H9 (cell line): Measurements from ENCODE around the gene ZNF407. TPM values are rescaled to one million over a fixed set of nuclear protein-coding genes. Genes with fewer than 3 reads are reported as not detected.

ENCODE experiments used
- DNase-seq: peaks from one replicate; pipeline ENCODE4 v3.0.0-alpha.2; 2017
- H2AFZ ChIP-seq: one replicate; pipeline ENCODE4 v1.6.1; 2013; ENCODE audit warnings: mild to moderate bottlenecking, low read length, control low read depth, moderate library complexity
- H2AK5ac ChIP-seq: 2 replicates; pipeline ENCODE4 v1.6.1; 2013; ENCODE audit warnings: low read length, control low read depth, mixed read lengths; ENCODE audit not compliant: insufficient read length
- H2BK120ac ChIP-seq: one replicate; pipeline ENCODE4 v1.6.1; 2013; ENCODE audit warnings: low read depth, mild to moderate bottlenecking, low read length, control low read depth, inconsistent platforms; ENCODE audit not compliant: poor library complexity, severe bottlenecking
- H2BK12ac ChIP-seq: 2 replicates; pipeline ENCODE4 v1.6.1; 2013; ENCODE audit warnings: low read length, control low read depth, mixed read lengths, low read depth; ENCODE audit not compliant: insufficient read length
- H2BK15ac ChIP-seq: 2 replicates; pipeline ENCODE4 v1.6.1; 2013; ENCODE audit warnings: low read depth, low read length, control low read depth
- H2BK20ac ChIP-seq: one replicate; pipeline ENCODE4 v1.6.1; 2013; ENCODE audit warnings: low read depth, mild to moderate bottlenecking, low read length, control low read depth, inconsistent platforms; ENCODE audit not compliant: poor library complexity, severe bottlenecking
- H2BK5ac ChIP-seq: 2 replicates; pipeline ENCODE4 v1.6.1; 2013; ENCODE audit warnings: low read length, control low read depth, mixed read lengths; ENCODE audit not compliant: insufficient read length
- H3K14ac ChIP-seq: 2 replicates; pipeline ENCODE4 v1.6.1; 2013; ENCODE audit warnings: low read length, control low read depth; ENCODE audit not compliant: insufficient read depth
- H3K18ac ChIP-seq: 2 replicates; pipeline ENCODE4 v1.6.1; 2013; ENCODE audit warnings: low read depth, mild to moderate bottlenecking, mixed read lengths, low read length, control low read depth; ENCODE audit not compliant: insufficient read length
- H3K23ac ChIP-seq: 2 replicates; pipeline ENCODE4 v1.6.1; 2013; ENCODE audit warnings: low read length, control low read depth, mixed read lengths, low read depth; ENCODE audit not compliant: insufficient read length
- H3K23me2 ChIP-seq: 2 replicates; pipeline ENCODE4 v1.6.1; 2013; ENCODE audit warnings: low read depth, mild to moderate bottlenecking, mixed read lengths, low read length, control low read depth; ENCODE audit not compliant: insufficient read length, poor library complexity, severe bottlenecking
- H3K27ac ChIP-seq: 2 replicates; pipeline ENCODE4 v1.5.1; 2013; ENCODE audit warnings: low read length, control low read depth, mixed read lengths, low read depth; ENCODE audit not compliant: insufficient read length
- H3K27me3 ChIP-seq: 2 replicates; pipeline ENCODE4 v1.6.1; 2013; ENCODE audit warnings: low read length, control low read depth, inconsistent platforms; ENCODE audit not compliant: insufficient read depth
- H3K4ac ChIP-seq: 2 replicates; pipeline ENCODE4 v1.6.1; 2013; ENCODE audit warnings: low read depth, mild to moderate bottlenecking, control low read depth, inconsistent platforms, low read length, moderate library complexity
- H3K4me1 ChIP-seq: 2 replicates; pipeline ENCODE4 v1.6.1; 2013; ENCODE audit warnings: low read length, control low read depth, inconsistent platforms; ENCODE audit not compliant: insufficient read depth
- H3K4me2 ChIP-seq: 2 replicates; pipeline ENCODE4 v1.6.1; 2013; ENCODE audit warnings: low read length, control low read depth, mixed read lengths; ENCODE audit not compliant: insufficient read length, insufficient read depth
- H3K56ac ChIP-seq: 2 replicates; pipeline ENCODE4 v1.6.1; 2013; ENCODE audit warnings: low read depth, mild to moderate bottlenecking, mixed read lengths, low read length, control low read depth; ENCODE audit not compliant: insufficient read length
- H3K79me1 ChIP-seq: 2 replicates; pipeline ENCODE4 v1.6.1; 2013; ENCODE audit warnings: low read depth, mild to moderate bottlenecking, moderate library complexity, low read length, control low read depth, inconsistent platforms; ENCODE audit not compliant: insufficient read depth, poor library complexity, severe bottlenecking
- H3K79me2 ChIP-seq: 2 replicates; pipeline ENCODE4 v1.6.1; 2013; ENCODE audit warnings: low read length, control low read depth, inconsistent platforms; ENCODE audit not compliant: insufficient read depth
- H3K9ac ChIP-seq: 2 replicates; pipeline ENCODE4 v1.6.1; 2013; ENCODE audit warnings: low read length, control low read depth, mixed read lengths; ENCODE audit not compliant: insufficient read length; ENCODE audit errors: extremely low read depth
- H3K9me3 ChIP-seq: one replicate; pipeline ENCODE4 v1.6.1; 2013; ENCODE audit warnings: low read depth, low read length, inconsistent platforms; ENCODE audit not compliant: control insufficient read depth
- H3T11ph ChIP-seq: one replicate; pipeline ENCODE4 v1.6.1; 2013; ENCODE audit warnings: mild to moderate bottlenecking, low read length, control low read depth, inconsistent platforms
- H4K20me1 ChIP-seq: one replicate; pipeline ENCODE4 v1.6.1; 2013; ENCODE audit not compliant: control insufficient read depth, insufficient read length, insufficient read depth
- H4K5ac ChIP-seq: 2 replicates; pipeline ENCODE4 v1.6.1; 2013; ENCODE audit warnings: low read depth, mild to moderate bottlenecking, mixed read lengths, low read length, control low read depth; ENCODE audit not compliant: insufficient read length
- H4K8ac ChIP-seq: replicated peaks from 2 replicates; pipeline ENCODE4 v1.6.1; 2013; ENCODE audit warnings: low read length, control low read depth, mixed read lengths, low read depth; ENCODE audit not compliant: insufficient read length
- H4K91ac ChIP-seq: 2 replicates; pipeline ENCODE4 v1.6.1; 2013; ENCODE audit warnings: low read depth, mild to moderate bottlenecking, moderate library complexity, mixed read lengths, low read length, control low read depth; ENCODE audit not compliant: insufficient read length
- H3K27ac Mint-ChIP-seq, 3 experiments: 2 replicates in 2 of 3; 3 replicates in 1 of 3; pipeline ENCODE4 v1.8.0; 2020 to 2021; ENCODE audit warnings: mixed read lengths in 3 of 3, mild to moderate bottlenecking in 1 of 3, moderate library complexity in 1 of 3
- H3K27me3 Mint-ChIP-seq: 2 replicates; pipeline ENCODE4 v1.8.0; 2021; ENCODE audit warnings: low read depth, mild to moderate bottlenecking, moderate library complexity, mixed read lengths
- H3K36me3 Mint-ChIP-seq, 3 experiments: 2 replicates in 2 of 3; 3 replicates in 1 of 3; pipeline ENCODE4 v1.8.0; 2020 to 2021; ENCODE audit warnings: low read depth in 3 of 3, mixed read lengths in 3 of 3; ENCODE audit not compliant: insufficient read depth in 1 of 3
- H3K4me1 Mint-ChIP-seq, 2 experiments: 2 replicates each; pipeline ENCODE4 v1.8.0; 2020; ENCODE audit warnings: mixed read lengths in 2 of 2
- H3K4me3 Mint-ChIP-seq, 2 experiments: 2 replicates in 1 of 2; 3 replicates in 1 of 2; pipeline ENCODE4 v1.8.0; 2020 to 2021; ENCODE audit warnings: mild to moderate bottlenecking in 2 of 2, mixed read lengths in 2 of 2, moderate library complexity in 1 of 2
- H3K9me3 Mint-ChIP-seq, 2 experiments: 2 replicates in 1 of 2; 3 replicates in 1 of 2; pipeline ENCODE4 v1.8.0; 2020; ENCODE audit warnings: mild to moderate bottlenecking in 2 of 2, mixed read lengths in 2 of 2, moderate library complexity in 1 of 2
- CTCF ChIP-seq: fragments of 200-600 bp; sonication (generic); conservative IDR thresholded peaks from 3 replicates; pipeline ENCODE4 v1.8.0; 2021; ENCODE audit warnings: antibody characterized with exemption, mild to moderate bottlenecking
- WGBS: extraction: QIAGEN DNeasy Blood & Tissue Kit; methylation state at CpG from one replicate; pipeline ENCODE4 v1.1.7; 2013; ENCODE audit warnings: missing lambda C conversion rate, low lambda C conversion rate, mixed read lengths; ENCODE audit not compliant: insufficient read length; ENCODE audit errors: extremely low coverage; 5-methylcytosine and 5-hydroxymethylcytosine counted together
- total RNA-seq: library from RNA; stranded (reverse); gene quantifications from 2 replicates; pipeline ENCODE4 v1.2.1, GENCODE V29; 2021

The ZNF407 gene
- total RNA-seq, 1 experiment from 2014 or later = 8.7 TPM

- Histone ChIP-seq H2BK20ac (no peak overlapping the region), H3K9ac (no peak overlapping the region), H2AK5ac (no peak overlapping the region), H2BK15ac (no peak overlapping the region), H3K4me2 (no peak overlapping the region), H4K20me1 (no peaks in the 10 kb centered on the region), H3K18ac (no peak overlapping the region), H2AFZ (no peak overlapping the region), H3K56ac (no peak overlapping the region), H4K8ac (no peak overlapping the region), H3K79me1 (no peaks in the 10 kb centered on the region), H4K91ac (no peak overlapping the region), H3K27me3 (no peaks in the 10 kb centered on the region), H2BK12ac (no peak overlapping the region), H3K4ac (no peak overlapping the region), H3K4me1 (no peaks in the 10 kb centered on the region), H2BK5ac (no peak overlapping the region), H2BK120ac (no peak overlapping the region), H3K14ac (no peak overlapping the region), H3K23me2 (no peaks in the 10 kb centered on the region), H3T11ph (no peak overlapping the region), H3K79me2 (no peaks in the 10 kb centered on the region), H3K27ac (no peak overlapping the region), H3K23ac (no peak overlapping the region), H4K5ac (no peak overlapping the region), H3K9me3 (no peaks in the 10 kb centered on the region)
- no CpG with 5 or more reads among the region's 4 CpGs for WGBS
- DNase-seq = no peak
- Mint-ChIP-seq H3K27ac (no peak overlapping the region), H3K27me3 (peaks cover 8% of the 10 kb centered on the region), H3K4me1 (no peaks in the 10 kb centered on the region), H3K4me3 (no peak overlapping the region), H3K36me3 (no peaks in the 10 kb centered on the region; a peak in 1 of 7 replicates), H3K9me3 (no peaks in the 10 kb centered on the region; a peak in 2 of 5 replicates)
- TF ChIP-seq CTCF = no peak
Observed at GRCh38 chr18:74558096-74558495, 39.6 kb upstream of the ZNF407 start.
